Measurements from ENCODE around the gene GPSM3. TPM values are rescaled to one million over a fixed set of nuclear protein-coding genes. Genes with fewer than 3 reads are reported as not detected.

The GPSM3 gene
- 1 to 10 TPM; 6.7 to 8.6 TPM for total RNA-seq

- no peaks in the 10 kb centered on the region for H3K27me3 ChIP-seq
- no peaks in the 10 kb centered on the region for H3K36me3 ChIP-seq
- H3K9me3 ChIP-seq = no peaks in the 10 kb centered on the region
- H3K27ac ChIP-seq = peak within 1 kb of the TSS; percentile 82
- peak within 1 kb of the TSS; percentile 85 to 91 for H3K9ac ChIP-seq (ENCODE audit: low read depth in 2 of 2, low read length in 2 of 2)
- no peak for TF ChIP-seq CTCF (IDR thresholded peaks at IDR 0.05)
- peak; percentile 69 for DNase-seq
- intact Hi-C loops (cut with DNase I) = no loop called here
- peaks cover 2% of the 10 kb centered on the region for H3K4me1 ChIP-seq
- H3K4me3 ChIP-seq = peak within 1 kb of the TSS; percentile 23
Measured at GRCh38 chr6:32192608-32193039, at the start of gene GPSM3. Gene GPSM3, minus strand, starts transcription at chr6:32192643. Its CDS starts 130 bp downstream, at chr6:32192513.

GRCh38 chr6:32240686-32241085 lies 48.2 kb upstream of the GPSM3 start:
- no peak for TF ChIP-seq CTCF (IDR thresholded peaks at IDR 0.05)

GRCh38 chr6:32239462-32239861 lies 47.0 kb upstream of the GPSM3 start:
- no peaks in the 10 kb centered on the region for H3K27me3 ChIP-seq
- intact Hi-C loops (cut with DNase I) = no loop called here
- no peak overlapping the region for H3K27ac ChIP-seq

More at GRCh38 chr6:32240686-32241085, 48.2 kb upstream of the GPSM3 start:
- intact Hi-C loops (cut with DNase I) = loop anchor here (5.0 to 10.0 kb wide), 3 partner anchors 123 to 554 kb away; no protein-coding TSS in a partner anchor
- Histone ChIP-seq H3K4me1 (no peaks in the 10 kb centered on the region), H3K27me3 (no peaks in the 10 kb centered on the region), H3K36me3 (no peaks in the 10 kb centered on the region), H3K27ac (no peak overlapping the region), H3K9ac (ENCODE audit: low read depth in 2 of 2, low read length in 2 of 2) (no peak overlapping the region), H3K9me3 (no peaks in the 10 kb centered on the region), H3K4me3 (no peak overlapping the region)
- DNase-seq = no peak

GRCh38 chr6:32234934-32235333 lies 42.5 kb upstream of the GPSM3 start:
- intact Hi-C loops (cut with DNase I) = no loop called here
- DNase-seq = no peak
- Histone ChIP-seq H3K27ac (no peak overlapping the region), H3K9me3 (no peaks in the 10 kb centered on the region), H3K4me1 (no peaks in the 10 kb centered on the region), H3K36me3 (no peaks in the 10 kb centered on the region), H3K27me3 (no peaks in the 10 kb centered on the region), H3K9ac (ENCODE audit: low read depth in 2 of 2, low read length in 2 of 2) (no peak overlapping the region), H3K4me3 (no peak overlapping the region)
- no peak for TF ChIP-seq CTCF (IDR thresholded peaks at IDR 0.05)

More at GRCh38 chr6:32239462-32239861, 47.0 kb upstream of the GPSM3 start:
- DNase-seq = no peak
- Histone ChIP-seq H3K4me3 (no peak overlapping the region), H3K9me3 (no peaks in the 10 kb centered on the region), H3K4me1 (no peaks in the 10 kb centered on the region), H3K36me3 (no peaks in the 10 kb centered on the region), H3K9ac (ENCODE audit: low read depth in 2 of 2, low read length in 2 of 2) (no peak overlapping the region)
- no peak for TF ChIP-seq CTCF (IDR thresholded peaks at IDR 0.05)

GRCh38 chr6:32226434-32226833 lies 34.0 kb upstream of the GPSM3 start:
- Histone ChIP-seq H3K36me3 (no peaks in the 10 kb centered on the region), H3K27me3 (no peaks in the 10 kb centered on the region), H3K4me3 (no peak overlapping the region), H3K4me1 (no peaks in the 10 kb centered on the region), H3K27ac (no peak overlapping the region), H3K9me3 (no peaks in the 10 kb centered on the region), H3K9ac (ENCODE audit: low read depth in 2 of 2, low read length in 2 of 2) (no peak overlapping the region)
- intact Hi-C loops (cut with DNase I) = no loop called here
- no peak for TF ChIP-seq CTCF (IDR thresholded peaks at IDR 0.05)
- no peak for DNase-seq

Measured in colonic mucosa (tissue), 4 donors.